NB4 (cell line): Measurements from ENCODE around the gene TPST2.
A peak's percentile ranks its signal among the peaks of the same experiment; 100 is the strongest.

Source experiments
- DNase-seq: peaks from one replicate; pipeline ENCODE4 v3.0.0; 2010; ENCODE audit warnings: low read depth
- H3K4me3 ChIP-seq: one replicate; pipeline ENCODE4 v1.5.1; 2011; ENCODE audit warnings: mild to moderate bottlenecking, low read depth, low read length, moderate library complexity
- CTCF ChIP-seq: IDR thresholded peaks from one replicate; pipeline ENCODE4 v1.5.1; 2012; ENCODE audit warnings: low read depth, low read length
- MAX ChIP-seq: IDR thresholded peaks from 2 replicates; pipeline ENCODE4 v1.6.1; 2011; ENCODE audit warnings: low read depth, low read length
- MYC ChIP-seq: IDR thresholded peaks from 2 replicates; pipeline ENCODE4 v1.6.1; 2011; ENCODE audit warnings: low read depth, low read length
- POLR2A ChIP-seq: IDR thresholded peaks from 2 replicates; pipeline ENCODE4 v1.6.1; 2011; ENCODE audit warnings: mild to moderate bottlenecking; ENCODE audit not compliant: insufficient read length; ENCODE audit errors: extremely low read depth

Gene TPST2

GRCh38 chr22:26474682-26475081 lies 115.2 kb downstream of the TPST2 start:
- no peak overlapping the region for H3K4me3 ChIP-seq
- peak; percentile 40 for DNase-seq
- no peak for TF ChIP-seq MAX
- no peak for TF ChIP-seq POLR2A
- TF ChIP-seq MYC = no peak
- TF ChIP-seq CTCF = no peak
